Neural cell (in vitro differentiated cells): ENCODE measurements around the gene ATP2A1. TPM values are rescaled to one million over a fixed set of nuclear protein-coding genes. Genes with fewer than 3 reads are reported as not detected.

Experiments used
- H2AFZ ChIP-seq: fragments of 200-600, 300-800 bp; sonication (generic), shearing (Covaris generic); 2 replicates; pipeline ENCODE4 v1.6.0; 2014; ENCODE audit warnings: low read depth, mild to moderate bottlenecking, antibody characterized with exemption, low read length, moderate library complexity
- H3F3A ChIP-seq: fragments of 200-600 bp; shearing (Covaris generic); 2 replicates; pipeline ENCODE4 v1.6.1; 2016; ENCODE audit warnings: mild to moderate bottlenecking, moderate library complexity, mixed read lengths, antibody characterized with exemption, low read length; ENCODE audit not compliant: insufficient read depth, poor library complexity, severe bottlenecking
- H3K27ac ChIP-seq: fragments of 200-600, 300-800 bp; sonication (generic), shearing (Covaris generic); 2 replicates; pipeline ENCODE4 v1.5.1; 2014; ENCODE audit warnings: mild to moderate bottlenecking, low read length, moderate library complexity
- H3K27me3 ChIP-seq: fragments of 300-800, 200-600 bp; sonication (generic), shearing (Covaris generic); 2 replicates; pipeline ENCODE4 v1.6.0; 2014; ENCODE audit warnings: mild to moderate bottlenecking, low read depth, low read length, moderate library complexity; ENCODE audit not compliant: insufficient read depth
- H3K36me3 ChIP-seq: fragments of 300-800, 200-600 bp; sonication (generic), shearing (Covaris generic); 2 replicates; pipeline ENCODE4 v1.5.1; 2014; ENCODE audit warnings: mild to moderate bottlenecking, antibody characterized with exemption, low read length, moderate library complexity; ENCODE audit not compliant: insufficient read depth
- H3K4me2 ChIP-seq: fragments of 300-800, 200-600 bp; sonication (generic), shearing (Covaris generic); 2 replicates; pipeline ENCODE4 v1.6.0; 2014; ENCODE audit warnings: mild to moderate bottlenecking, low read length
- H3K4me3 ChIP-seq: fragments of 300-800, 200-600 bp; sonication (generic), shearing (Covaris generic); 2 replicates; pipeline ENCODE4 v1.5.1; 2014; ENCODE audit warnings: mild to moderate bottlenecking, low read length, moderate library complexity
- H3K79me2 ChIP-seq: fragments of 200-600 bp; shearing (Covaris generic); replicated peaks from 2 replicates; pipeline ENCODE4 v1.6.0; 2014; ENCODE audit warnings: mild to moderate bottlenecking, low read length, moderate library complexity; ENCODE audit not compliant: insufficient read depth
- H3K9ac ChIP-seq: fragments of 300-800, 200-600 bp; sonication (generic), shearing (Covaris generic); 2 replicates; pipeline ENCODE4 v1.6.1; 2016; ENCODE audit warnings: mild to moderate bottlenecking, low read length, mixed read lengths
- H3K9me2 ChIP-seq: fragments of 200-600 bp; shearing (Covaris generic); 2 replicates; pipeline ENCODE4 v1.6.1; 2016; ENCODE audit warnings: mild to moderate bottlenecking, low read length, mixed read lengths; ENCODE audit not compliant: insufficient read depth
- H3K9me3 ChIP-seq: fragments of 200-600, 300-800 bp; sonication (generic), shearing (Covaris generic); 2 replicates; pipeline ENCODE4 v1.6.1; 2016; ENCODE audit warnings: mild to moderate bottlenecking, mixed run types, low read length, moderate library complexity, mixed read lengths
- H4K20me1 ChIP-seq: fragments of 200-600 bp; shearing (Covaris generic); 2 replicates; pipeline ENCODE4 v1.6.1; 2016; ENCODE audit warnings: mild to moderate bottlenecking, mixed run types; ENCODE audit not compliant: insufficient read depth
- EP300 ChIP-seq: fragments of 450-650 bp; conservative IDR thresholded peaks from 2 replicates; pipeline ENCODE4 v1.6.1; 2014; ENCODE audit warnings: antibody characterized with exemption, mild to moderate bottlenecking, moderate library complexity; ENCODE audit not compliant: poor library complexity, severe bottlenecking
- EZH2 ChIP-seq: fragments of 200-600, 300-800 bp; shearing (Covaris generic), sonication (generic); IDR thresholded peaks from 2 replicates; pipeline ENCODE4 v1.6.1; 2014; ENCODE audit warnings: antibody characterized with exemption, low read length, borderline replicate concordance, mild to moderate bottlenecking; ENCODE audit not compliant: insufficient read depth, poor library complexity, severe bottlenecking
- MXI1 ChIP-seq: fragments of 450-650 bp; conservative IDR thresholded peaks from 2 replicates; pipeline ENCODE4 v1.6.1; 2014; ENCODE audit warnings: antibody characterized with exemption, mild to moderate bottlenecking; ENCODE audit not compliant: poor library complexity, severe bottlenecking
- POLR2AphosphoS5 ChIP-seq: IDR thresholded peaks from 2 replicates; pipeline ENCODE4 v1.6.1; 2012
- RAD21 ChIP-seq: fragments of 450-650 bp; conservative IDR thresholded peaks from 2 replicates; pipeline ENCODE4 v1.6.1; 2014; ENCODE audit warnings: antibody characterized with exemption, mild to moderate bottlenecking, moderate library complexity
- SMC3 ChIP-seq: fragments of 450-650 bp; conservative IDR thresholded peaks from 2 replicates; pipeline ENCODE4 v1.6.1; 2014; ENCODE audit warnings: antibody characterized with exemption, mild to moderate bottlenecking, moderate library complexity; ENCODE audit not compliant: poor library complexity
- TAF1 ChIP-seq: IDR thresholded peaks from 2 replicates; pipeline ENCODE4 v1.6.1; 2012; ENCODE audit warnings: low read depth
- polyA plus RNA-seq: library from polyadenylated mRNA; depleted of rRNA; stranded (reverse); fragments of >200 nt; gene quantifications from 2 replicates; pipeline ENCODE4 v1.2.3, GENCODE V29; 2014
- TF ChIP-seq, protein P1 (sequence below): fragments of 450-650 bp; IDR thresholded peaks from 2 replicates; pipeline ENCODE4 v1.5.1; 2014; ENCODE audit warnings: antibody characterized with exemption, mild to moderate bottlenecking, moderate library complexity; ENCODE audit not compliant: poor library complexity, severe bottlenecking
- TF ChIP-seq, protein P2 (sequence below): IDR thresholded peaks from 2 replicates; pipeline ENCODE4 v1.6.1; 2012; ENCODE audit warnings: borderline replicate concordance

Gene ATP2A1
- polyA plus RNA-seq, 1 donor from 2014 or later, result 0.06 TPM

DNA sequence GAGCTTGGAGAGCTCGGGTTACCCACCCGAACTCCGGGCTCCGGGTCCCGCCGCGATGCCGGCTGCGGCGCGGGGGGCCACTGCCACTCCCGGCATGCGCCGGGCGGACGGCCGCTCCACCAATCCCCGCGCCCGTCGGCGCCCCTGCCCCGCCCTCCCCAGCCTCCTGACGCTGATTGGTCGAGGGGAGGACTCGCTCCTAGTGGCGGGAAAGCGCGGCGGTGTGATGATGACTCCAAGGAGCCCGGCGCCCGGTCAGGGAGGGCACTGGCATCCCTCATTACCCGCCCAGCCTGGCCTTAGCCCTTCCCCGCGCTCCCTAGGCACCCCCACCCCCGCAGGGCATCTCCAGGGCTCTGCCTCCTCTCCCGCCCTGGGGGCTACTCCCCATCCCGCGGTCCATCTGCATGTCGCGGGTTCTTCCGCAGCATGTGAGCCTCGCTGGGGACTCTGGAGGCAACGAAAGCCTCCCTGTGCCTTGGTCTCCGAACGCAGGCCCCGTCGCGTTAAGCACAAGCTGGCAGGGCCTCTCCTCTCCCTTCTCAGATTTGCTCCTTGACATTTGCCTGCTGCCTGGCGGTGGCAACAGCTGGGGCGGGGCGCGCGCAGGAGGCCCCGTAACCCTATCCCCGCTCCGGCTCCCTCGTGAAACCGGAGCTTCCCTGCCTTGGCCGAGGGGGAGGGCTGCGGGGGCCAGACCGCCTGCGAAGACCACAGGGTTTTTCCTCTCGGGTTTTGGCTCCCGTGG is 1.7 kb downstream of the ATP2A1 start:
- Histone ChIP-seq H3K9me2 (no peaks in the 10 kb centered on the region), H3K9me3 (no peaks in the 10 kb centered on the region), H3F3A (no peaks in the 10 kb centered on the region), H3K4me2 (peak overlapping the region; percentile 92), H3K79me2 (no peaks in the 10 kb centered on the region), H3K27me3 (no peaks in the 10 kb centered on the region), H4K20me1 (no peaks in the 10 kb centered on the region), H2AFZ (peak overlapping the region; percentile 73), H3K27ac (no peak overlapping the region), H3K36me3 (no peaks in the 10 kb centered on the region), H3K4me3 (peak overlapping the region; percentile 83), H3K9ac (peak overlapping the region; percentile 68)
- TF ChIP-seq EZH2 (no peak), RAD21 (no peak), POLR2AphosphoS5 (peak; percentile 40), TAF1 (no peak), MXI1 (peak; percentile 83), SMC3 (no peak), EP300 (no peak)
- TF ChIP-seq, protein P1, sequence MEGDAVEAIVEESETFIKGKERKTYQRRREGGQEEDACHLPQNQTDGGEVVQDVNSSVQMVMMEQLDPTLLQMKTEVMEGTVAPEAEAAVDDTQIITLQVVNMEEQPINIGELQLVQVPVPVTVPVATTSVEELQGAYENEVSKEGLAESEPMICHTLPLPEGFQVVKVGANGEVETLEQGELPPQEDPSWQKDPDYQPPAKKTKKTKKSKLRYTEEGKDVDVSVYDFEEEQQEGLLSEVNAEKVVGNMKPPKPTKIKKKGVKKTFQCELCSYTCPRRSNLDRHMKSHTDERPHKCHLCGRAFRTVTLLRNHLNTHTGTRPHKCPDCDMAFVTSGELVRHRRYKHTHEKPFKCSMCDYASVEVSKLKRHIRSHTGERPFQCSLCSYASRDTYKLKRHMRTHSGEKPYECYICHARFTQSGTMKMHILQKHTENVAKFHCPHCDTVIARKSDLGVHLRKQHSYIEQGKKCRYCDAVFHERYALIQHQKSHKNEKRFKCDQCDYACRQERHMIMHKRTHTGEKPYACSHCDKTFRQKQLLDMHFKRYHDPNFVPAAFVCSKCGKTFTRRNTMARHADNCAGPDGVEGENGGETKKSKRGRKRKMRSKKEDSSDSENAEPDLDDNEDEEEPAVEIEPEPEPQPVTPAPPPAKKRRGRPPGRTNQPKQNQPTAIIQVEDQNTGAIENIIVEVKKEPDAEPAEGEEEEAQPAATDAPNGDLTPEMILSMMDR, result no peak
- TF ChIP-seq, protein P2, sequence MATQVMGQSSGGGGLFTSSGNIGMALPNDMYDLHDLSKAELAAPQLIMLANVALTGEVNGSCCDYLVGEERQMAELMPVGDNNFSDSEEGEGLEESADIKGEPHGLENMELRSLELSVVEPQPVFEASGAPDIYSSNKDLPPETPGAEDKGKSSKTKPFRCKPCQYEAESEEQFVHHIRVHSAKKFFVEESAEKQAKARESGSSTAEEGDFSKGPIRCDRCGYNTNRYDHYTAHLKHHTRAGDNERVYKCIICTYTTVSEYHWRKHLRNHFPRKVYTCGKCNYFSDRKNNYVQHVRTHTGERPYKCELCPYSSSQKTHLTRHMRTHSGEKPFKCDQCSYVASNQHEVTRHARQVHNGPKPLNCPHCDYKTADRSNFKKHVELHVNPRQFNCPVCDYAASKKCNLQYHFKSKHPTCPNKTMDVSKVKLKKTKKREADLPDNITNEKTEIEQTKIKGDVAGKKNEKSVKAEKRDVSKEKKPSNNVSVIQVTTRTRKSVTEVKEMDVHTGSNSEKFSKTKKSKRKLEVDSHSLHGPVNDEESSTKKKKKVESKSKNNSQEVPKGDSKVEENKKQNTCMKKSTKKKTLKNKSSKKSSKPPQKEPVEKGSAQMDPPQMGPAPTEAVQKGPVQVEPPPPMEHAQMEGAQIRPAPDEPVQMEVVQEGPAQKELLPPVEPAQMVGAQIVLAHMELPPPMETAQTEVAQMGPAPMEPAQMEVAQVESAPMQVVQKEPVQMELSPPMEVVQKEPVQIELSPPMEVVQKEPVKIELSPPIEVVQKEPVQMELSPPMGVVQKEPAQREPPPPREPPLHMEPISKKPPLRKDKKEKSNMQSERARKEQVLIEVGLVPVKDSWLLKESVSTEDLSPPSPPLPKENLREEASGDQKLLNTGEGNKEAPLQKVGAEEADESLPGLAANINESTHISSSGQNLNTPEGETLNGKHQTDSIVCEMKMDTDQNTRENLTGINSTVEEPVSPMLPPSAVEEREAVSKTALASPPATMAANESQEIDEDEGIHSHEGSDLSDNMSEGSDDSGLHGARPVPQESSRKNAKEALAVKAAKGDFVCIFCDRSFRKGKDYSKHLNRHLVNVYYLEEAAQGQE, result peak; percentile 23

DNA sequence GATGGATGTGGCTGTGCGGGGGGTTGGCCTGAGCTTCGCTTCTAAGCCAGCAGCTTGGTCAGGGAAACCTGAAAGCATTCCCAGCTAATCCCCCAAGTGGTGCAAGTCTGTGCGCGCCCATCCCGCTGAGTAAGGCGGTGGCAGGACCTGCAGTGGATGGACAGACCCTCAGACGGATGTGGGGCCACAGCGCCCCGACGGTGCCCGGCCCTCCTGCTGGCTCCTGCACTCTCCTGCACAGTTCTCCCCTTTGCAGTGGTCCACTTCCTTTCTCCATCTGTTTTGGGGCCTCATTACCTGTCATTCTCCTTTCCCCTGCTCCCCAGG is 2.3 kb downstream of the ATP2A1 start:
- no peaks in the 10 kb centered on the region for H3K9me3 ChIP-seq

More for the DNA sequence above, 2.3 kb downstream of the ATP2A1 start:
- Histone ChIP-seq H3K9ac (no peak overlapping the region), H2AFZ (no peak overlapping the region), H3F3A (no peaks in the 10 kb centered on the region), H3K9me2 (no peaks in the 10 kb centered on the region), H3K4me2 (peak overlapping the region; percentile 92), H3K4me3 (peak overlapping the region; percentile 83), H3K36me3 (no peaks in the 10 kb centered on the region), H3K27me3 (no peaks in the 10 kb centered on the region), H4K20me1 (no peaks in the 10 kb centered on the region), H3K79me2 (no peaks in the 10 kb centered on the region), H3K27ac (no peak overlapping the region)
- no peak for TF ChIP-seq EP300
- no peak for TF ChIP-seq POLR2AphosphoS5
- TF ChIP-seq RAD21, result no peak
- TF ChIP-seq SMC3, result no peak
- TF ChIP-seq, protein P2, result no peak
- TF ChIP-seq, protein P1, result no peak
- no peak for TF ChIP-seq TAF1
- no peak for TF ChIP-seq MXI1
- no peak for TF ChIP-seq EZH2
